ENCODE measurements around the gene RAB17.

The RAB17 gene

DNA sequence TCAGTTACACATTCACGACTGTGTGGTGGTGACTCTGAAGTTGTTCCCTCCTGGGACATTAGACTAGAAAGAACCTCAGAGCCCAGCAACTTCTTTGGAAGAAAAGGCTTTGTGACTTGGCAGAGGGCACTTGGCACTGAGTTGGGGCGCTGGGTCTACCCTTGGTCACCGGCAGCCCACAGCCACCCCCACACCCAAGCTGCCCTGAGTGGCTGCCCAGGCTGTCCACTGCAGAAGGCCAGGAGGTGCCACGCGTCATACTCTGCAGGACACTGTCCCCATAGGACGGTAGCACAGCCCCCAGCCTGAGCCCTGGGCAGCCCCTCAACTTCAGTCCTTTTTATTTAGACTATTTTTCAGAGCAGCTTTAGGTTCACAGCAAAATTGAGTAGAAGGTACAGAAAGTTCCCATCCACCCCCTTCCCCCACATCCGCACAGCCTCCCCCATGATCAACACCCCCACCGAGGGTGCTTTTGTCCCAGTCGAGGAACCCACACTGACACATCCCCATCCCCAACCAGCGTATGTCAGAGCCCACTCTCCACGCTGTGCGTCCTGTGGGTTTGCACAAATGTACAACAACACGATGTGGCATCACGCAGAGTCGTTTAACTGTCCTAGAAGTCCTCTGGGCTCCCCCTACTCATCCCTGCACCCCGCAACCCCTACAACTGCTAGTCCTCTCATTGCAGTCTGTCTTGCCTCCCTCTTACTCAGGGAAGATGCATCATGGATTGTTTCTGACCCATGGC is 23.1 kb downstream of the RAB17 start:
- TF ChIP-seq, protein P1, sequence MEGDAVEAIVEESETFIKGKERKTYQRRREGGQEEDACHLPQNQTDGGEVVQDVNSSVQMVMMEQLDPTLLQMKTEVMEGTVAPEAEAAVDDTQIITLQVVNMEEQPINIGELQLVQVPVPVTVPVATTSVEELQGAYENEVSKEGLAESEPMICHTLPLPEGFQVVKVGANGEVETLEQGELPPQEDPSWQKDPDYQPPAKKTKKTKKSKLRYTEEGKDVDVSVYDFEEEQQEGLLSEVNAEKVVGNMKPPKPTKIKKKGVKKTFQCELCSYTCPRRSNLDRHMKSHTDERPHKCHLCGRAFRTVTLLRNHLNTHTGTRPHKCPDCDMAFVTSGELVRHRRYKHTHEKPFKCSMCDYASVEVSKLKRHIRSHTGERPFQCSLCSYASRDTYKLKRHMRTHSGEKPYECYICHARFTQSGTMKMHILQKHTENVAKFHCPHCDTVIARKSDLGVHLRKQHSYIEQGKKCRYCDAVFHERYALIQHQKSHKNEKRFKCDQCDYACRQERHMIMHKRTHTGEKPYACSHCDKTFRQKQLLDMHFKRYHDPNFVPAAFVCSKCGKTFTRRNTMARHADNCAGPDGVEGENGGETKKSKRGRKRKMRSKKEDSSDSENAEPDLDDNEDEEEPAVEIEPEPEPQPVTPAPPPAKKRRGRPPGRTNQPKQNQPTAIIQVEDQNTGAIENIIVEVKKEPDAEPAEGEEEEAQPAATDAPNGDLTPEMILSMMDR (IDR thresholded peaks at IDR 0.05; ENCODE audit: borderline replicate concordance, control extremely low read depth, extremely low read depth, insufficient read depth, missing control alignments), result no peak
- in situ Hi-C loops (cut with MboI; ENCODE audit: low sequenced_read_pairs, unreplicated experiment), result no loop called here
- no peak for DNase-seq (ENCODE audit: low spot score)

DNA sequence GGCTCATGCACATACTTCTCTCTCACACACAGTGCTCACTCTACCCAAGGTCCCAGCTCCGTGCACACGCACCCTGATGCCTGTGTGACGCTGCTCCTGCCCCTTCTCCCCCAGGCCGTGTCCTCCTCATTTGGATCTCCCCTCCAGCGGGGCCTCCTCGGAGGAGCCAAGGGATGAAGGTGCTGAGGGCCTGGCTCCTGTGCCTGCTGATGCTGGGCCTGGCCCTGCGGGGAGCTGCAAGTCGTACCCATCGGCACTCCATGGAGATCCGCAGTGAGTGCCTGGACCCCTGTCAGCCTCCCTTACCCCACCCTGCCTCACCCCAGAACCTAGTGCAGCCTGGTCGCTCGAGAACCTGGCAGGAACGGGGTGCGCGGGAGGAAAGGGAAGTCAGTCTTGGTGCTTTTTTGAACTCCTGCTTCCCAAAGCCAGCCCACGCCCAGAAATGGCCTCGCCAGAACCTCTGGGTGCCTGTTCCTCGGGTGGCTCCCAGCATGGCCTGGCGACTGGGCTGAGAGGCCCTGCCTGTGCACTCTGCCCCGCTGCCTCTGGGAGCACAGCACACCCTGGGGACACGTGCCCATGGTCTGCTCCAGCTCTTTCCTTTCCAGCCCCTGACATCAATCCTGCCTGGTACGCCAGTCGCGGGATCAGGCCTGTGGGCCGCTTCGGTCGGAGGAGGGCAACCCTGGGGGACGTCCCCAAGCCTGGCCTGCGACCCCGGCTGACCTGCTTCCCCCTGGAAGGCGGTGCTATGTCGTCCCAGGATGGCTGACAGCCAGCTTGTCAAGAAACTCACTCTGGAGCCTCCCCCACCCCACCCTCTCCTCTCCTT is 23.9 kb downstream of the RAB17 start, which contains the start of gene PRLH:
TSS of gene PRLH (plus strand) at position 174 of the 835 bp plus-strand sequence. CDS start at position 174, 0 bp downstream.
- TF ChIP-seq, protein P1 (IDR thresholded peaks at IDR 0.05; ENCODE audit: borderline replicate concordance, control extremely low read depth, extremely low read depth, insufficient read depth, missing control alignments), result no peak
- in situ Hi-C loops (cut with MboI; ENCODE audit: low sequenced_read_pairs, unreplicated experiment), result no loop called here
- DNase-seq (ENCODE audit: low spot score), result no peak

DNA sequence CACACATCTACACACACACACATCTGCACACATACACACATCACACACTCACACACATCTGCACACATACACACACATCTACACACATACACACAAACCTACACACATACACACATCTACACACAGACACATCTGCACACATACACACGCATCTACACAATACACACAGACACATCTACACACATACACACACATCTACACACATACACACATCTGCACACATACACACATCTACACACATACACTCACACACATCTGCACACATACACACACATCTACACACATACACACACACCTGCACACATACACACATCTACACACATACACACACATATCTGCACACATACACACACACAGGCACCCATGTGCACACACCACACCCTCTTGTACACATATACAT is 24.6 kb downstream of the RAB17 start:
- TF ChIP-seq, protein P1 (IDR thresholded peaks at IDR 0.05; ENCODE audit: borderline replicate concordance, control extremely low read depth, extremely low read depth, insufficient read depth, missing control alignments), result no peak
- no peak for DNase-seq (ENCODE audit: low spot score)
- in situ Hi-C loops (cut with MboI; ENCODE audit: low sequenced_read_pairs, unreplicated experiment), result no loop called here

DNA sequence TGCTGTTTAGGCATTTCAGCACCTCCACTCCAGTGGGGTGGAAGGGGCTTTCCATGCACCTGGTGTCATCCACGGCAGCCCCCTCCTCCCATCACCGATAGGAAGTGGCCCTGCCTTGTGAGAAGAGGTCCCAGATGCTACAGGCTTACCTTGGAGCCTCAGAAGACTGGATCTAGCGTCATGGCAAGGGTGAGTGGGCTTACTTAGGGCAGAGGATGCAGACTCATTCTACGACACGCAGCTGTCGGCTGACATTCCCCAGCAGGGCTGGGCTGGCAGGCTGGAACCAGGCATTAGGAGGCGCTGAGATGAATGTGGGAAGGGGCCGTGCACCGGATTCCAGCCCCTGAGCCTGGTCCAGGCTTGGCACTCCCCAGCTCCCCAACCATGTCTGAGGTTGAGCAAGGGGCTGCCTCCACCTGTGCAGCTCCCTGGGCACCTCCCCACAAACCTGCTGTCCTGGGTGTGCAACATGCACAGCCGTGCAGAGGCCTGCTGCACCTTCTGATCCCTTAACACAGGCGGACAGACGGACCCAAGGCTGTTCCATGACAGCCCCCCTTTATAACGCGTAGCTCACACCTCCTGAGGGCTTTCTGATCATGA is 25.9 kb downstream of the RAB17 start:
- no peak for DNase-seq (ENCODE audit: low spot score)
- in situ Hi-C loops (cut with MboI; ENCODE audit: low sequenced_read_pairs, unreplicated experiment), result no loop called here
- TF ChIP-seq, protein P1 (IDR thresholded peaks at IDR 0.05; ENCODE audit: borderline replicate concordance, control extremely low read depth, extremely low read depth, insufficient read depth, missing control alignments), result no peak

DNA sequence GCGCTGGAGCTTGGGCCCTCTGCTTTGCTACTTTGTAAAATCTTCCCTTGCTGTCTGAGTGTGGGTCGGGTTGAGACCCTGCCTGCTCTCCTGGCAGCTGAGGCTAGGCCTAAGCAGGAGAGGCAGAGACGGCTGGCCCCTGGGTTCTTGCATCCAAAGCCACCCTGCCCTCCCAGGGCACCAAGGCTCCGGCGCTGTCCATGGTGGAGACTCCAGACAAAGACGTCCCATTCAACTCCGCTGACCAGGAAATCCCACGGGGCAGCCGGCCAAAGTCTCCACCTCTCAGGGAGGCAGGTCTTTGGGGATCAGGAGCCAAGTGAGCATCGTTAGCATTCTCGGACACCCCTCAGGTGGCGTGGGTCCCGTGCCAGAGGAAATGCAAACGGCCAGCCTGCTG is 26.7 kb downstream of the RAB17 start:
- TF ChIP-seq, protein P1 (IDR thresholded peaks at IDR 0.05; ENCODE audit: borderline replicate concordance, control extremely low read depth, extremely low read depth, insufficient read depth, missing control alignments), result no peak
- in situ Hi-C loops (cut with MboI; ENCODE audit: low sequenced_read_pairs, unreplicated experiment), result no loop called here
- DNase-seq (ENCODE audit: low spot score), result no peak

DNA sequence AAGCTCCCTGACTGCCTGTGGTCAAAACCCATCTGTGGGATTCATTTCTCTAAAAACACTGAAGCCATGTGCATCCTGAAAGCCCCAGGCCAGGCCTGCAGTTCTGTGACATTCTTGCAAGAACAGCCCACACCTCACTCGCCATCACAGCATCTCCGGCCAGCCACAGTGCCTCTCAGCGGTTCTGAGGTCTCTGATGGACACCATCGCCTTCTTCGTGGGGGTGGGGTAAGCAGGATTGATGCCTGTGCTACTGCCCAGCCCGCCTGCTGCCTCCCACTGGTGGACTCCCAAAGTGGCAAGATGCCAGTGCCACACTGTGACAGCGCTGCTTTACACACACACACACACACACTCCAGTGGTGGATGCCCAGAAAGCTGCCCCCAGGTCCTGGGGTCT is 29.3 kb downstream of the RAB17 start:
- DNase-seq (ENCODE audit: low spot score), result no peak
- TF ChIP-seq, protein P1 (IDR thresholded peaks at IDR 0.05; ENCODE audit: borderline replicate concordance, control extremely low read depth, extremely low read depth, insufficient read depth, missing control alignments), result no peak
- in situ Hi-C loops (cut with MboI; ENCODE audit: low sequenced_read_pairs, unreplicated experiment), result no loop called here

Data from GM13976 (cell line).